Astrocyte of the cerebellum (primary cell): ENCODE data around the gene ACRBP.
A peak's percentile ranks its signal among the peaks of the same experiment; 100 is the strongest.

ENCODE experiments used
- DNase-seq: peaks from one replicate; pipeline ENCODE4 v3.0.0-alpha.2; 2011; ENCODE audit warnings: low read depth
- H3K4me3 ChIP-seq: 2 replicates; pipeline ENCODE4 v1.5.1; 2011; ENCODE audit warnings: mild to moderate bottlenecking, low read depth, low read length, moderate library complexity
- in situ Hi-C: cut with HindIII; loops from 2 replicates; pipeline ENCODE4 v1.10.0; 2017; ENCODE audit warnings: low sequenced_read_pairs
- TF ChIP-seq, protein P1 (sequence below): IDR thresholded peaks from 2 replicates; pipeline ENCODE4 v1.5.1; 2012; ENCODE audit warnings: low read length, low read depth, moderate library complexity, mild to moderate bottlenecking; ENCODE audit errors: missing control alignments

The ACRBP gene

DNA sequence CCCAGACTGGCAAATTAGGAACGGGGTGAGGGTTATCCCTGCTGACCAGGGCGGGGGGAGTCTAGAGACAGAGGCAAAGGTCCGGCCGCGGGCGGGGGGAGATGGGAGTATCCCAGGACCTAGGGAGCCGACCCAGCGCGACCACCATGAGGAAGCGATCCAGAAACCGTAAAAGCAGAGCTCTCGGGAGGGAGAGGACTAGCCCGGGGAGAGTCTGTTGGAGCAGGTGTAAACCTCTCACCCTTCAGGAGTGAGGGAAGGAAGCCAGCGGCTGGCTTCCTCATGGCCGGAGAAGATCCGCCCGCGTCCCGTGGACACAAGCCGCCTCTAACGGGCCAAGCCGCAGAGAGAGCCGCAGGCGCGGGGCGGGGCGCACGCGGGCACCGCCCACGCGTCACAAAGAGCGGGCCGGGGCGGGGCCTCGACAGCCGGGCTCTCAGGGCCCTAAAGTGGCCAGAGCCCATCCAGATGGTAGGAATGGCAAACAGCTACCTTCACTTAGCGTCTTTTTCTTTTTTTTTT lies at the start of gene ACRBP:
ACRBP (minus strand) TSS at position 350 of the 522 bp plus-strand sequence; CDS start at position 284, 66 bp downstream.
- in situ Hi-C loops, result loop anchor here (5.0 kb wide), 1 partner anchor 45 kb away; no protein-coding TSS in a partner anchor
- DNase-seq, result peak; percentile 13
- H3K4me3 ChIP-seq, result peak within 1 kb of the TSS; percentile 34
- TF ChIP-seq, protein P1, sequence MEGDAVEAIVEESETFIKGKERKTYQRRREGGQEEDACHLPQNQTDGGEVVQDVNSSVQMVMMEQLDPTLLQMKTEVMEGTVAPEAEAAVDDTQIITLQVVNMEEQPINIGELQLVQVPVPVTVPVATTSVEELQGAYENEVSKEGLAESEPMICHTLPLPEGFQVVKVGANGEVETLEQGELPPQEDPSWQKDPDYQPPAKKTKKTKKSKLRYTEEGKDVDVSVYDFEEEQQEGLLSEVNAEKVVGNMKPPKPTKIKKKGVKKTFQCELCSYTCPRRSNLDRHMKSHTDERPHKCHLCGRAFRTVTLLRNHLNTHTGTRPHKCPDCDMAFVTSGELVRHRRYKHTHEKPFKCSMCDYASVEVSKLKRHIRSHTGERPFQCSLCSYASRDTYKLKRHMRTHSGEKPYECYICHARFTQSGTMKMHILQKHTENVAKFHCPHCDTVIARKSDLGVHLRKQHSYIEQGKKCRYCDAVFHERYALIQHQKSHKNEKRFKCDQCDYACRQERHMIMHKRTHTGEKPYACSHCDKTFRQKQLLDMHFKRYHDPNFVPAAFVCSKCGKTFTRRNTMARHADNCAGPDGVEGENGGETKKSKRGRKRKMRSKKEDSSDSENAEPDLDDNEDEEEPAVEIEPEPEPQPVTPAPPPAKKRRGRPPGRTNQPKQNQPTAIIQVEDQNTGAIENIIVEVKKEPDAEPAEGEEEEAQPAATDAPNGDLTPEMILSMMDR, result no peak

DNA sequence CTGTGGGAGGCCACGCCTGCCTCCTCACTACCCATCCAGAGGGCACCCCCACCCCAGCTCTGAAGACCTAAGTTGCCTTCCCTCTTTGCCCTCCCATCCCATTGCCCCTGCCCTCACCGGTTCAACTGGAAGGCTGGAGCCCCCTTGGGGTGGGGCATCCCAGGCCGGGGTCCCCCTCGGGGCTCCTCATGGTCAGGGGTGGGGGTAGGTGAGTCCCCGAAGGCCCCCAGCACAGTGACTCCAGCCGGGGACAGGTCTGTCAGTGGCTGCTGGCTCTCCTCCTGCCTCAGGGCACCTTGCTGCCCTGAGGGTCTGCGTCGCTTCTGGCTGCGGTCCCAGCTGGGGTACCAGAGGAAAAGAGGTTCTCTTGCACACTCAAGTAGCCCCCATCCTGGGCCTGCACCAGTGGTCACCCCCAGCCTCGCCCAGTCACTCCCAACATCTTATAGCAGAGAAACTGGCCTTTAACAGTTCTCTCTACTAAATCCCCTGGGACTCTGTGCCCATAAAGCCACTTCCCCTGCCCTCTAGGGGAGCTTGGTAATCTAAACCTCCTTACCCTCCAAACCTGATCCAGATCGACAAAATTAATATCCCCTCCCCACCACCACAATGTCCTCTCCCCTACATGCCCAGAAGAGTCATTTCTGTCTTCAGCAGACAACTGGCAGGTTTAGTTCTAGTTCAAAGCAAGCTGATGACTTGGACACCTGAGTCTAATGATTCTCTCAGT lies 48.2 kb upstream of the ACRBP start:
- TF ChIP-seq, protein P1, result no peak
- DNase-seq, result no peak
- in situ Hi-C loops, result no loop called here
- no peak overlapping the region for H3K4me3 ChIP-seq

DNA sequence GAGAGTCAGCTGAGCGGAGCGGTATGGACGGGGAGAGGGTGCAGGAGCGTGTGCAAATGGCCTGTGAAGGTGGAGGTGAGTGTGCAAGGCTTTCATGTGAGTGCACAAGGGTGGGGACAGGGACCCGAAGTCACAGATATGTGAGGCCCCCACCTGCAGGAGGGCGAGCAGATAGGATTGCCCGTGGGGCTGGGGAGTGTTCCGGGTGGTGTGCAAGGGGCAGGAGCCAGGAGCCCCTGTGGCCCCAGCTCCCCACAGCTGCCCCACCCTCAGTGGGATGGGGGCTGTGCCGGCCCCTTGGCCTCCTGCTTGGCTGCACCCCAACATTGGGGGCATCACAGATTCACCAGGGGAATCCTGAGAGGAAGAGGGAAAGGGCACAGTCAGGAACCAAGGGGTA lies 47.5 kb upstream of the ACRBP start:
- DNase-seq, result no peak
- in situ Hi-C loops, result loop anchor here (5.0 kb wide), 1 partner anchor 47 kb away; the partner anchor contains the start of gene ACRBP
- TF ChIP-seq, protein P1, result no peak
- no peak overlapping the region for H3K4me3 ChIP-seq

DNA sequence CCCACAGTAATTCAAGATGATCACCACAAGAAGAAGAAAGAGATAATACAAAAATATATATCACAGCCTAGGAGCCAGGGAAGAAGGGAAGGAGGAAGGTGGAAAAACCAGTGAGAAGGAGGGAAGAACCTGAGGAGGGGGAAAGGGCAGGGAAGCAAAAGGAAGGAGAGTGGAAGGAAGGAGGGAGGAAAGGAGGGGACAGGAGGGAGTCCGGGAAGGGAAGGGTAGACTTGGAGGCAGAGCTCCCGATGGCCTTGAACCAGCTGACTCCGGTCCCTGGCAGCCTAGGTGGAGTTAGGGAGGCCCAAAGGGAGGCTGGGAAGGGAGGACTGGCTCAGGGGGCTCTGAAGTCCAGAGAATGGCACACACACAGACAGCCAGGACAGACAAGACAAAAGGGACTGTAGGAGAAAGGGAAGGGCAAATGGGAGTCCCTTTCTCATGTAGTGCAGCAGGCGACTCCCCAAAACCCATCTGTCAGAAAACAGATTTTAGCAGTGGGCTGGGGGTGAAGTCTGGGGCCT lies 46.7 kb upstream of the ACRBP start:
- TF ChIP-seq, protein P1, result no peak
- in situ Hi-C loops, result loop anchor here (5.0 kb wide), 1 partner anchor 47 kb away; the partner anchor contains the start of gene ACRBP
- no peak overlapping the region for H3K4me3 ChIP-seq
- DNase-seq, result no peak

- no peak overlapping the region for H3K4me3 ChIP-seq
- DNase-seq, result no peak
- in situ Hi-C loops, result loop anchor here (5.0 kb wide), 1 partner anchor 46 kb away; the partner anchor contains the start of gene ACRBP
- TF ChIP-seq, protein P1, result no peak
These were observed 45.7 kb upstream of the ACRBP start for GRCh38 chr12:6692888-6693287.

DNA sequence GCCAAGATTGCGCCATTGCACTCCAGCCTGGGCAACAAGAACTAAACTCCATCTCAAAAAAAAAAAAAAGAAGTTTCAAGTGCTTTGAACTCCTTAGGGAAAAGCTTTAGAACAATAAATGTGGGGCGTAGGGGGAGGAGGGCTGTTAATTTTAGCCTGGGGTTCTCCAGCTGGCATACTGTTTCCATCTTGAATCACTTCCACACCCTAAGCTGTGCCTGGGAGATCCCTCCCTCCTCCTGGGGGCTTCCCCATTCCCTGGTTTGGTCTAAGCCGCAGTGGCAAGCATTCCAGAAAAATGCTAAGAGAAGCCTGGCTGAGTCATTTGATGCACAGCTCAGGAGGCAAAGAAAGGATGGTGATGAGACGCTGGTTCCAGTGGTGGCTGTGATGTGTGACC lies 44.2 kb upstream of the ACRBP start:
- TF ChIP-seq, protein P1, result no peak
- no peak overlapping the region for H3K4me3 ChIP-seq
- in situ Hi-C loops, result loop anchor here (5.0 kb wide), 1 partner anchor 44 kb away; the partner anchor contains the start of gene ACRBP
- no peak for DNase-seq
